SK-N-SH treated with all-trans-retinoic acid at 6 μM for 48 hours (cell line): ENCODE data around the gene RTN4RL2.

Source experiments
- ATAC-seq: fragments of 200-7000 bp; cut with Tn5 transposase; 3 replicates; pipeline ENCODE4 v1.9.1; 2020; ENCODE audit warnings: mild to moderate bottlenecking, moderate library complexity
- ARNTL ChIP-seq: fragments of 450-650 bp; formaldehyde crosslinking; IDR thresholded peaks from 2 replicates; pipeline ENCODE4 v1.5.0; 2020; ENCODE audit warnings: low read depth, mild to moderate bottlenecking, moderate library complexity, borderline replicate concordance
- BACH2 ChIP-seq: fragments of 250-450 bp; sonication (Bioruptor Pico); IDR thresholded peaks from 2 replicates; pipeline ENCODE4 v1.9.0; 2021; ENCODE audit warnings: mild to moderate bottlenecking, borderline replicate concordance
- CSDC2 ChIP-seq: fragments of 250-450 bp; sonication (Bioruptor Pico); IDR thresholded peaks from 2 replicates; pipeline ENCODE4 v1.5.0; 2020; ENCODE audit warnings: mild to moderate bottlenecking, moderate library complexity
- CSRNP3 ChIP-seq: fragments of 250-450 bp; sonication (Bioruptor Pico); IDR thresholded peaks from 2 replicates; pipeline ENCODE4 v1.5.1; 2021; ENCODE audit warnings: mild to moderate bottlenecking, moderate library complexity
- ESRRG ChIP-seq: fragments of 250-450 bp; sonication (Bioruptor Pico); IDR thresholded peaks from 2 replicates; pipeline ENCODE4 v1.6.1; 2021; ENCODE audit warnings: mild to moderate bottlenecking
- GLIS3 ChIP-seq: fragments of 250-450 bp; sonication (Bioruptor Pico); IDR thresholded peaks from 2 replicates; pipeline ENCODE4 v1.5.0; 2020; ENCODE audit warnings: mild to moderate bottlenecking, moderate library complexity
- OSR1 ChIP-seq: fragments of 250-450 bp; sonication (Bioruptor Pico); IDR thresholded peaks from 2 replicates; pipeline ENCODE4 v1.8.0; 2022; ENCODE audit warnings: moderate library complexity, mild to moderate bottlenecking, inconsistent platforms
- PATZ1 ChIP-seq: fragments of 250-450 bp; sonication (Bioruptor Pico); IDR thresholded peaks from 2 replicates; pipeline ENCODE4 v1.8.0; 2020; ENCODE audit warnings: mild to moderate bottlenecking, moderate library complexity, borderline replicate concordance
- POU6F1 ChIP-seq: fragments of 250-450 bp; sonication (Bioruptor Pico); IDR thresholded peaks from 2 replicates; pipeline ENCODE4 v1.8.0; 2021; ENCODE audit warnings: low read depth, mild to moderate bottlenecking, moderate library complexity, borderline replicate concordance
- PPARA ChIP-seq: fragments of 250-450 bp; sonication (Bioruptor Pico); IDR thresholded peaks from 2 replicates; pipeline ENCODE4 v1.5.0; 2020; ENCODE audit warnings: mild to moderate bottlenecking, borderline replicate concordance
- RARB ChIP-seq: fragments of 250-450 bp; sonication (Bioruptor Pico); IDR thresholded peaks from 2 replicates; pipeline ENCODE4 v1.8.0; 2021; ENCODE audit warnings: mild to moderate bottlenecking, moderate library complexity
- SNAI2 ChIP-seq: fragments of 250-450 bp; sonication (Bioruptor Pico); IDR thresholded peaks from 2 replicates; pipeline ENCODE4 v1.5.0; 2020; ENCODE audit warnings: mild to moderate bottlenecking, moderate library complexity
- TCF4 ChIP-seq: fragments of 250-450 bp; sonication (Bioruptor Pico); IDR thresholded peaks from 2 replicates; pipeline ENCODE4 v1.8.0; 2021; ENCODE audit warnings: mild to moderate bottlenecking, moderate library complexity, borderline replicate concordance
- TOX ChIP-seq: fragments of 250-450 bp; sonication (Bioruptor Pico); IDR thresholded peaks from 2 replicates; pipeline ENCODE4 v1.8.0; 2021; ENCODE audit warnings: mild to moderate bottlenecking, moderate library complexity, borderline replicate concordance
- ZC3H10 ChIP-seq: fragments of 250-450 bp; sonication (Bioruptor Pico); IDR thresholded peaks from 2 replicates; pipeline ENCODE4 v1.5.1; 2021; ENCODE audit warnings: mild to moderate bottlenecking, moderate library complexity
- ZFP3 ChIP-seq: fragments of 250-450 bp; sonication (Bioruptor Pico); IDR thresholded peaks from 2 replicates; pipeline ENCODE4 v1.5.0; 2020; ENCODE audit warnings: mild to moderate bottlenecking, moderate library complexity
- ZFP30 ChIP-seq: fragments of 450-650 bp; formaldehyde crosslinking; IDR thresholded peaks from 2 replicates; pipeline ENCODE4 v1.5.0; 2022; ENCODE audit warnings: mild to moderate bottlenecking, moderate library complexity
- ZNF565 ChIP-seq: fragments of 450-650 bp; formaldehyde crosslinking; conservative IDR thresholded peaks from 2 replicates; pipeline ENCODE4 v1.5.0; 2020; ENCODE audit warnings: low read depth, mild to moderate bottlenecking, moderate library complexity
- ZNF70 ChIP-seq: fragments of 450-650 bp; formaldehyde crosslinking; IDR thresholded peaks from 2 replicates; pipeline ENCODE4 v1.5.0; 2020; ENCODE audit warnings: mild to moderate bottlenecking, moderate library complexity
- ZNF8 ChIP-seq: fragments of 450-650 bp; formaldehyde crosslinking; IDR thresholded peaks from 2 replicates; pipeline ENCODE4 v1.5.0; 2020; ENCODE audit warnings: mild to moderate bottlenecking, moderate library complexity

The RTN4RL2 gene

GRCh38 chr11:57504511-57504910 lies 44.2 kb downstream of the RTN4RL2 start:
- no peak for TF ChIP-seq TOX
- TF ChIP-seq PPARA (CRISPR knock-in tag) = no peak
- TF ChIP-seq ZFP30 (CRISPR knock-in tag) = no peak
- TF ChIP-seq POU6F1 (CRISPR knock-in tag) = no peak
- no peak for TF ChIP-seq CSDC2 (CRISPR knock-in tag)
- TF ChIP-seq ZNF70 (CRISPR knock-in tag) = no peak
- no peak for TF ChIP-seq BACH2 (CRISPR knock-in tag)
- no peak for TF ChIP-seq PATZ1 (CRISPR knock-in tag)
- no peak for TF ChIP-seq ZNF8
- TF ChIP-seq ARNTL (CRISPR knock-in tag) = no peak
- no peak for TF ChIP-seq ESRRG (CRISPR knock-in tag)
- TF ChIP-seq ZNF565 (CRISPR knock-in tag) = no peak
- TF ChIP-seq ZC3H10 = no peak
- no peak for TF ChIP-seq CSRNP3
- TF ChIP-seq OSR1 (CRISPR knock-in tag) = no peak
- TF ChIP-seq GLIS3 (CRISPR knock-in tag) = no peak
- TF ChIP-seq ZFP3 (CRISPR knock-in tag) = no peak
- no peak for TF ChIP-seq SNAI2 (CRISPR knock-in tag)
- TF ChIP-seq TCF4 (CRISPR knock-in tag) = no peak
- no peak for TF ChIP-seq RARB (CRISPR knock-in tag)

GRCh38 chr11:57506522-57506921 lies 46.2 kb downstream of the RTN4RL2 start:
- no peak for ATAC-seq
- TF ChIP-seq ZC3H10 (no peak), SNAI2 (CRISPR knock-in tag) (no peak), TCF4 (CRISPR knock-in tag) (no peak)

More at GRCh38 chr11:57504511-57504910, 44.2 kb downstream of the RTN4RL2 start:
- ATAC-seq = no peak

- no peak for ATAC-seq
- TF ChIP-seq ZNF70 (CRISPR knock-in tag) (no peak), CSRNP3 (no peak), TOX (no peak), PATZ1 (CRISPR knock-in tag) (no peak), ZFP3 (CRISPR knock-in tag) (no peak), GLIS3 (CRISPR knock-in tag) (no peak), ZNF565 (CRISPR knock-in tag) (no peak), POU6F1 (CRISPR knock-in tag) (no peak), ESRRG (CRISPR knock-in tag) (no peak)
Observed at GRCh38 chr11:57508341-57509170, 48.2 kb downstream of the RTN4RL2 start.
